Measurements from ENCODE around the gene RAB3C.
A peak's percentile ranks its signal among the peaks of the same experiment; 100 is the strongest.

RAB3C gene

GRCh38 chr5:58736214-58736613, 153.3 kb downstream of the RAB3C start:
- no peak for DNase-seq

- DNase-seq: no peak
These were observed 154.8 kb downstream of the RAB3C start for GRCh38 chr5:58737671-58738070.

GRCh38 chr5:58738336-58738735, 155.5 kb downstream of the RAB3C start:
- DNase-seq: no peak

- DNase-seq: no peak
These were observed 156.2 kb downstream of the RAB3C start for GRCh38 chr5:58739051-58739450.

- DNase-seq: no peak
These were observed 158.1 kb downstream of the RAB3C start for GRCh38 chr5:58740956-58741355.

- no peak for DNase-seq
These were observed 162.5 kb downstream of the RAB3C start for GRCh38 chr5:58745350-58745749.

GRCh38 chr5:58746321-58746720, 163.4 kb downstream of the RAB3C start:
- no peak for DNase-seq

GRCh38 chr5:58750036-58750435, 167.2 kb downstream of the RAB3C start:
- no peak for DNase-seq

- peak; percentile 5 for DNase-seq
These were observed 168.5 kb downstream of the RAB3C start for GRCh38 chr5:58751222-58751837.

- DNase-seq: no peak
These were observed 169.2 kb downstream of the RAB3C start for GRCh38 chr5:58752104-58752503.

- DNase-seq: no peak
These were observed 170.6 kb downstream of the RAB3C start for GRCh38 chr5:58753446-58753845.

GRCh38 chr5:58754250-58754649, 171.4 kb downstream of the RAB3C start:
- DNase-seq: no peak

GRCh38 chr5:58755397-58755796, 172.5 kb downstream of the RAB3C start:
- DNase-seq: no peak

GRCh38 chr5:58759745-58760144, 176.9 kb downstream of the RAB3C start:
- no peak for DNase-seq

GRCh38 chr5:58760222-58760621, 177.3 kb downstream of the RAB3C start:
- DNase-seq: no peak

- no peak for DNase-seq
These were observed 178.5 kb downstream of the RAB3C start for GRCh38 chr5:58761407-58761806.

- DNase-seq: no peak
These were observed 180.5 kb downstream of the RAB3C start for GRCh38 chr5:58763390-58763789.

GRCh38 chr5:58764199-58764598, 181.3 kb downstream of the RAB3C start:
- DNase-seq: no peak

- DNase-seq: no peak
These were observed 182.2 kb downstream of the RAB3C start for GRCh38 chr5:58765058-58765457.

GRCh38 chr5:58767104-58767503, 184.2 kb downstream of the RAB3C start:
- DNase-seq: no peak

GRCh38 chr5:58770136-58770535, 187.3 kb downstream of the RAB3C start:
- no peak for DNase-seq

GRCh38 chr5:58771796-58772195, 188.9 kb downstream of the RAB3C start:
- DNase-seq: no peak

GRCh38 chr5:58773744-58774441, 191.0 kb downstream of the RAB3C start:
- no peak for DNase-seq

GRCh38 chr5:58774937-58775336, 192.1 kb downstream of the RAB3C start:
- no peak for DNase-seq

- DNase-seq: no peak
These were observed 192.9 kb downstream of the RAB3C start for GRCh38 chr5:58775701-58776262.

Data from T1000 (cell line).